MCF 10A (cell line): Measurements from ENCODE around the gene SUOX. TPM values are rescaled to one million over a fixed set of nuclear protein-coding genes. Genes with fewer than 3 reads are reported as not detected.

Source experiments
- BruUV-seq: library from RNA; stranded (reverse); fragments of 400-500 nt; replicated peaks from 2 replicates; lab custom pipeline; 2021; lab: Mats Ljungman, UMichigan
- CTCF ChIA-PET: fragments of 300-600 bp; sonication (Branson Sonifier 250); formaldehyde crosslinking; extraction: SDS; loops from one replicate; lab custom pipeline; 2021; ENCODE audit warnings: antibody characterized with exemption, inconsistent platforms; lab: Yijun Ruan, JAX
- POLR2A ChIA-PET: fragments of 300-600, 350-650 bp; sonication (Branson Sonifier 250); formaldehyde crosslinking; extraction: SDS; loops from one replicate; lab custom pipeline; 2020; ENCODE audit warnings: antibody characterized with exemption, inconsistent platforms; lab: Yijun Ruan, JAX
- DNase-seq: peaks from one replicate; pipeline ENCODE4 v3.0.0-alpha.2; 2018; ENCODE audit not compliant: unreplicated experiment
- H3K27ac Mint-ChIP-seq: one replicate; pipeline ENCODE4 v1.8.0; 2022; ENCODE audit warnings: mild to moderate bottlenecking, low read depth, mixed read lengths; ENCODE audit not compliant: unreplicated experiment
- H3K27me3 Mint-ChIP-seq: one replicate; pipeline ENCODE4 v1.8.0; 2022; ENCODE audit warnings: mixed read lengths; ENCODE audit not compliant: insufficient read depth, unreplicated experiment
- H3K36me3 Mint-ChIP-seq: one replicate; pipeline ENCODE4 v1.8.0; 2022; ENCODE audit warnings: mild to moderate bottlenecking, moderate library complexity, mixed read lengths; ENCODE audit not compliant: insufficient read depth, unreplicated experiment
- H3K4me1 Mint-ChIP-seq: one replicate; pipeline ENCODE4 v1.8.0; 2022; ENCODE audit warnings: mixed read lengths; ENCODE audit not compliant: insufficient read depth, unreplicated experiment
- H3K4me3 Mint-ChIP-seq: one replicate; pipeline ENCODE4 v1.8.0; 2022; ENCODE audit warnings: mild to moderate bottlenecking, moderate library complexity, mixed read lengths; ENCODE audit not compliant: unreplicated experiment
- H3K9me3 Mint-ChIP-seq: one replicate; pipeline ENCODE4 v1.8.0; 2022; ENCODE audit warnings: mixed read lengths; ENCODE audit not compliant: unreplicated experiment
- intact Hi-C: fragments of 100-400 bp; cut with micrococcal nuclease; formaldehyde crosslinking; loops from 2 replicates; pipeline ENCODE4 v1.14.1; 2022
- total RNA-seq: library from RNA; stranded (reverse); gene quantifications from 2 replicates; pipeline ENCODE4 v1.2.3, GENCODE V29; 2022
- TF ChIP-seq, protein P1 (sequence below): fragments of 200-600 bp; IDR thresholded peaks from one replicate; pipeline ENCODE4 v1.8.0; 2022; ENCODE audit warnings: antibody characterized with exemption, mild to moderate bottlenecking; ENCODE audit not compliant: unreplicated experiment

Gene SUOX
- total RNA-seq, 1 experiment from 2014 or later = 6.3 TPM

- TF ChIP-seq, protein P1, sequence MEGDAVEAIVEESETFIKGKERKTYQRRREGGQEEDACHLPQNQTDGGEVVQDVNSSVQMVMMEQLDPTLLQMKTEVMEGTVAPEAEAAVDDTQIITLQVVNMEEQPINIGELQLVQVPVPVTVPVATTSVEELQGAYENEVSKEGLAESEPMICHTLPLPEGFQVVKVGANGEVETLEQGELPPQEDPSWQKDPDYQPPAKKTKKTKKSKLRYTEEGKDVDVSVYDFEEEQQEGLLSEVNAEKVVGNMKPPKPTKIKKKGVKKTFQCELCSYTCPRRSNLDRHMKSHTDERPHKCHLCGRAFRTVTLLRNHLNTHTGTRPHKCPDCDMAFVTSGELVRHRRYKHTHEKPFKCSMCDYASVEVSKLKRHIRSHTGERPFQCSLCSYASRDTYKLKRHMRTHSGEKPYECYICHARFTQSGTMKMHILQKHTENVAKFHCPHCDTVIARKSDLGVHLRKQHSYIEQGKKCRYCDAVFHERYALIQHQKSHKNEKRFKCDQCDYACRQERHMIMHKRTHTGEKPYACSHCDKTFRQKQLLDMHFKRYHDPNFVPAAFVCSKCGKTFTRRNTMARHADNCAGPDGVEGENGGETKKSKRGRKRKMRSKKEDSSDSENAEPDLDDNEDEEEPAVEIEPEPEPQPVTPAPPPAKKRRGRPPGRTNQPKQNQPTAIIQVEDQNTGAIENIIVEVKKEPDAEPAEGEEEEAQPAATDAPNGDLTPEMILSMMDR = no peak
- Mint-ChIP-seq H3K4me3 (no peak overlapping the region), H3K36me3 (peaks cover 6% of the 10 kb centered on the region), H3K27ac (peak overlapping the region; percentile 49), H3K27me3 (no peaks in the 10 kb centered on the region), H3K4me1 (no peaks in the 10 kb centered on the region), H3K9me3 (no peaks in the 10 kb centered on the region)
- no peak for DNase-seq
- intact Hi-C loops = no loop called here
- POLR2A ChIA-PET = interaction anchor here (0.5 to 1.1 kb wide), 4 partner anchors 22 to 146 kb away, joined by 3 to 4 read pairs (median 4); partner anchors contain the start of gene PYM1
- CTCF ChIA-PET = interaction anchor here (0.6 to 1.4 kb wide), 4 partner anchors 13 to 66 kb away, joined by 3 to 7 read pairs (median 4); no protein-coding TSS in a partner anchor
- BruUV-seq = no TSS peak
Observed at GRCh38 chr12:56011509-56012090, 14.5 kb downstream of the SUOX start.

DNA sequence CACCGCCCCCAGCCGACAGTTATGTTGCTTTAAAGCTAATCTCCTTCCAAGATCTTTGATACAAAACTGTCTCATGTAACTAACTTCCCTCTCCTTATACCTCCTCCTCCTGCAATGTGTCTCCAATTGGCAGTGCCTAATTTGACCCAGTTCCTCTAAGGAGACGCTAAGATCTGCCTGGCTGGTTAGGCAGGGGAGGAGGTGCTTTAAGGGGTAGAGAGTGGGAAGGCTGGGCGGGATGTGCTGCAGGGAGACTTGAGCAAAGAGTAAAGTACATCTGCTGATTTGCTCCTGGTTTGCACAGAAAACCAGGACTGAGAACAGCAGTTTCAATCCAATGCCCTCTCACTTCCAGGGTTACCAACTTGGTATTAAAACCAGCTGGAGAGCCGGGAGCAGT lies 16.4 kb downstream of the SUOX start:
- H3K9me3 Mint-ChIP-seq = no peaks in the 10 kb centered on the region
- TF ChIP-seq, protein P1 = no peak
- no peaks in the 10 kb centered on the region for H3K27me3 Mint-ChIP-seq
- no peaks in the 10 kb centered on the region for H3K4me1 Mint-ChIP-seq
- intact Hi-C loops = no loop called here
- H3K36me3 Mint-ChIP-seq = peaks cover 6% of the 10 kb centered on the region
- BruUV-seq = no TSS peak
- CTCF ChIA-PET = interaction anchor here (1.1 to 1.3 kb wide), 3 partner anchors 16 to 39 kb away, joined by 3 to 4 read pairs (median 4); partner anchors contain the start of gene SUOX
- H3K27ac Mint-ChIP-seq = no peak overlapping the region
- no peak overlapping the region for H3K4me3 Mint-ChIP-seq
- POLR2A ChIA-PET = no interaction called here
- DNase-seq = no peak

DNA sequence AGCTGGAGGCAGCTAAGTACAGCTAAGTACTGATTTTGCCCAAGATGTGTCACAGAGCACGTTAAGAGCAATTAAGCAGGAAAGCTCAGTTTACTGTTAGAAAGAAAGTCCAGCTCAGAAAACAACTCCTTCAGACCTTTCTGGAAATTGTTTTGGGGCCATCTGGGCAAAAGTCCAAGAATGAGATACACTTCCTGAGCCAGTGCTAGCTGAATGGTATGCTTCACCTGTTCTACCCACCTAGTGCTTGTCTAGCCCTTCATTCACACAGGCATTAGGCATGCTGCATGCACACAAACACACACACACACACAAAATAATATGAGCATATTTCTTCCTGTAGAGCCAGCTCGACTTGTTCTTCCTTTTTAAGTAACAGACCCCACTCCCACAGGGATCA lies 17.1 kb downstream of the SUOX start:
- no peaks in the 10 kb centered on the region for H3K4me1 Mint-ChIP-seq
- ChIA-PET POLR2A (no interaction called here), CTCF (interaction anchor here (0.6 to 1.3 kb wide), 4 partner anchors 17 to 106 kb away, joined by 3 to 4 read pairs (median 4); partner anchors contain the start of gene SUOX)
- intact Hi-C loops = no loop called here
- no peak overlapping the region for H3K4me3 Mint-ChIP-seq
- TF ChIP-seq, protein P1 = no peak
- H3K9me3 Mint-ChIP-seq = no peaks in the 10 kb centered on the region
- H3K36me3 Mint-ChIP-seq = peaks cover 6% of the 10 kb centered on the region
- H3K27ac Mint-ChIP-seq = no peak overlapping the region
- no TSS peak for BruUV-seq
- H3K27me3 Mint-ChIP-seq = no peaks in the 10 kb centered on the region
- DNase-seq = no peak

GRCh38 chr12:56017181-56017580 lies 20.1 kb downstream of the SUOX start:
- H3K4me1 Mint-ChIP-seq = no peaks in the 10 kb centered on the region
- TF ChIP-seq, protein P1 = no peak
- DNase-seq = no peak
- H3K27ac Mint-ChIP-seq = no peak overlapping the region
- no peaks in the 10 kb centered on the region for H3K9me3 Mint-ChIP-seq
- intact Hi-C loops = no loop called here
- H3K4me3 Mint-ChIP-seq = no peak overlapping the region
- BruUV-seq = no TSS peak
- ChIA-PET POLR2A (no interaction called here), CTCF (interaction anchor here (1.3 to 1.4 kb wide), 3 partner anchors 8 to 30 kb away, joined by 3 to 4 read pairs (median 3); no protein-coding TSS in a partner anchor)
- H3K27me3 Mint-ChIP-seq = no peaks in the 10 kb centered on the region
- H3K36me3 Mint-ChIP-seq = peaks cover 2% of the 10 kb centered on the region
